ENCODE results near the gene OCA2. TPM values are rescaled to one million over a fixed set of nuclear protein-coding genes. Genes with fewer than 3 reads are reported as not detected.

OCA2 gene
- total and polyA plus RNA-seq, 2 of the 8 experiments (the other 6 are each of a cell fraction or from before 2014, with no cell fraction given) = 0.20 TPM

- Histone ChIP-seq H3K9me3 (ENCODE audit: insufficient read depth in 2 of 2, low read depth in 1 of 2, low read length in 1 of 2) (no peaks in the 10 kb centered on the region), H3K14ac (ENCODE audit: insufficient read length) (no peak overlapping the region), H3K23ac (ENCODE audit: insufficient read length) (no peak overlapping the region), H3K79me1 (ENCODE audit: low read depth, low read length) (no peaks in the 10 kb centered on the region), H3K79me2 (ENCODE audit: control insufficient read depth in 1 of 2, insufficient read depth in 2 of 2, low read length in 2 of 2) (no peaks in the 10 kb centered on the region), H4K8ac (ENCODE audit: extremely low read depth, insufficient read depth, low read length) (no peak overlapping the region), H2AK5ac (ENCODE audit: low read depth, low read length) (no peak overlapping the region), H4K5ac (ENCODE audit: insufficient read length, low read depth, low read length) (no peak overlapping the region), H3K36me3 (ENCODE audit: control insufficient read depth in 2 of 4, insufficient read depth in 4 of 4, low read length in 3 of 4) (no peaks in the 10 kb centered on the region), H2BK5ac (ENCODE audit: low read depth, low read length) (no peak overlapping the region), H2BK20ac (ENCODE audit: low read length) (no peak overlapping the region), H3K27ac (ENCODE audit: low read depth, low read length) (no peak overlapping the region), H3K4me1 (replicated peaks in 1 of 4; ENCODE audit: control insufficient read depth in 3 of 4, insufficient read depth in 4 of 4, low read length in 3 of 4) (peaks cover 0 to under 1% (median 0%) of the 10 kb centered on the region in 4 experiments; a peak in 1 of 7 replicates), H3K4ac (replicated peaks; ENCODE audit: insufficient read length, low read depth, low read length) (no peak overlapping the region), H2BK120ac (replicated peaks; ENCODE audit: low read depth, low read length) (no peak overlapping the region), H3K4me2 (ENCODE audit: insufficient read depth in 1 of 2, low read depth in 2 of 2, low read length in 2 of 2) (no peak overlapping the region), H2BK15ac (ENCODE audit: low read length) (no peak overlapping the region), H4K91ac (replicated peaks; ENCODE audit: insufficient read length, low read length) (no peak overlapping the region), H3K18ac (ENCODE audit: extremely low read depth, low read length) (no peak overlapping the region), H2BK12ac (ENCODE audit: low read depth, low read length) (no peak overlapping the region), H3K9ac (replicated peaks in 1 of 4; ENCODE audit: extremely low read depth in 1 of 4, low read depth in 3 of 4, low read length in 3 of 4) (no peak overlapping the region), H3K27me3 (replicated peaks in 1 of 4; ENCODE audit: control insufficient read depth in 3 of 4, extremely low read depth in 1 of 4, insufficient read depth in 3 of 4, low read length in 3 of 4) (no peaks in the 10 kb centered on the region), H3K4me3 (ENCODE audit: extremely low read depth in 1 of 4, insufficient read depth in 2 of 4, low read depth in 3 of 4, low read length in 4 of 4) (no peak overlapping the region), H2AFZ (ENCODE audit: low read length) (no peak overlapping the region), H4K20me1 (replicated peaks in 1 of 2; ENCODE audit: control insufficient read depth in 1 of 2, insufficient read depth in 2 of 2, low read length in 2 of 2) (no peaks in the 10 kb centered on the region), H3K56ac (replicated peaks; ENCODE audit: insufficient read length, low read depth, low read length) (no peak overlapping the region), H3K23me2 (ENCODE audit: low read depth, low read length) (no peaks in the 10 kb centered on the region)
- no peak for TF ChIP-seq SAP30 (IDR thresholded peaks at IDR 0.05; ENCODE audit: insufficient read depth, insufficient replicate concordance, low read length)
- TF ChIP-seq EGR1 (IDR thresholded peaks at IDR 0.05; ENCODE audit: borderline replicate concordance, low read depth, low read length) = no peak
- no peak for TF ChIP-seq CTCF (IDR thresholded peaks at IDR 0.05; ENCODE audit: control extremely low read depth in 1 of 3, insufficient read depth in 1 of 3, low read depth in 1 of 3, low read length in 3 of 3)
- no peak for TF ChIP-seq CHD1 (IDR thresholded peaks at IDR 0.05; ENCODE audit: low read depth, low read length)
- TF ChIP-seq SIX5 (IDR thresholded peaks at IDR 0.05; ENCODE audit: low read depth, low read length) = no peak
- DNase-seq (ENCODE audit: low read depth in 1 of 2, low spot score in 2 of 2) (no peak), FAIRE-seq (no peak)
- POLR2A ChIA-PET (ENCODE audit: partially characterized antibody) = interaction anchor here (1.2 kb wide), 1 partner anchor 9 kb away, joined by 3 read pairs; no protein-coding TSS in a partner anchor
- CTCF ChIA-PET (ENCODE audit: partially characterized antibody) = interaction anchor here (1.8 kb wide), 1 partner anchor 10 kb away, joined by 5 read pairs; no protein-coding TSS in a partner anchor
- 92% methylated on average over 4 of the region's 4 CpGs; no CpG with 5 or more reads in 1 of the 2 experiments for WGBS, 2 experiments (ENCODE audit: extremely low coverage in 1 of 2, insufficient coverage in 1 of 2, insufficient read length in 1 of 2, insufficient replicate concordance in 2 of 2, low coverage in 1 of 2, low lambda C conversion rate in 2 of 2, missing lambda C conversion rate in 1 of 2)
Observed at GRCh38 chr15:28012231-28012630, 86.9 kb downstream of the OCA2 start.

Data from H1 (cell line).